DOHH2 (cell line): ENCODE results near the gene ATF5.

Experiments used
- H3F3A ChIP-seq: fragments of 200-600 bp; sonication (generic), shearing (Covaris generic); 2 replicates; pipeline ENCODE4 v1.6.0; 2016; ENCODE audit warnings: antibody characterized with exemption, mild to moderate bottlenecking; ENCODE audit not compliant: control insufficient read depth, insufficient read depth
- H3K27ac ChIP-seq: fragments of 200-600 bp; sonication (generic); 2 replicates; pipeline ENCODE4 v1.5.1; 2014; ENCODE audit warnings: low read depth, mild to moderate bottlenecking, low read length, moderate library complexity
- H3K27me3 ChIP-seq: fragments of 200-600 bp; sonication (generic); 2 replicates; pipeline ENCODE4 v1.6.1; 2014; ENCODE audit warnings: mild to moderate bottlenecking, low read length, mixed read lengths; ENCODE audit not compliant: control insufficient read depth
- H3K36me3 ChIP-seq: fragments of 200-600 bp; sonication (generic); 2 replicates; pipeline ENCODE4 v1.6.1; 2014; ENCODE audit warnings: mild to moderate bottlenecking, low read length, moderate library complexity, mixed read lengths; ENCODE audit not compliant: control insufficient read depth
- H3K4me1 ChIP-seq: fragments of 200-600 bp; sonication (generic); 2 replicates; pipeline ENCODE4 v1.6.1; 2014; ENCODE audit warnings: mild to moderate bottlenecking, low read length, mixed read lengths; ENCODE audit not compliant: control insufficient read depth
- H3K4me2 ChIP-seq: fragments of 200-600 bp; sonication (generic); 2 replicates; pipeline ENCODE4 v1.6.0; 2014; ENCODE audit warnings: mild to moderate bottlenecking, low read length, moderate library complexity
- H3K4me3 ChIP-seq: fragments of 200-600 bp; sonication (generic); 2 replicates; pipeline ENCODE4 v1.5.1; 2014; ENCODE audit warnings: mild to moderate bottlenecking, low read length, mixed read lengths
- H3K79me2 ChIP-seq: fragments of 200-600 bp; sonication (generic); 2 replicates; pipeline ENCODE4 v1.6.1; 2014; ENCODE audit warnings: mild to moderate bottlenecking, low read length, mixed read lengths; ENCODE audit not compliant: control insufficient read depth
- H3K9me2 ChIP-seq: fragments of 200-600 bp; sonication (generic); replicated peaks from 2 replicates; pipeline ENCODE4 v1.6.1; 2014; ENCODE audit warnings: mild to moderate bottlenecking, low read length, mixed read lengths; ENCODE audit not compliant: control insufficient read depth
- H3K9me3 ChIP-seq: fragments of 200-600 bp; sonication (generic); 2 replicates; pipeline ENCODE4 v1.6.1; 2014; ENCODE audit warnings: antibody characterized with exemption, low read length, mixed read lengths; ENCODE audit not compliant: control insufficient read depth, insufficient read depth
- H4K20me1 ChIP-seq: fragments of 200-600 bp; sonication (generic); 2 replicates; pipeline ENCODE4 v1.6.0; 2014; ENCODE audit warnings: low read depth, mild to moderate bottlenecking, antibody characterized with exemption, low read length, moderate library complexity; ENCODE audit not compliant: control insufficient read depth, insufficient read depth
- CTCF ChIP-seq: fragments of 200-600 bp; sonication (generic); IDR thresholded peaks from one replicate; pipeline ENCODE4 v1.5.1; 2014; ENCODE audit warnings: antibody characterized with exemption, mild to moderate bottlenecking, low read depth, low read length; ENCODE audit not compliant: poor library complexity, severe bottlenecking
- EZH2phosphoT487 ChIP-seq: fragments of 200-600 bp; sonication (generic); IDR thresholded peaks from 2 replicates; pipeline ENCODE4 v1.6.1; 2017; ENCODE audit warnings: borderline replicate concordance, mild to moderate bottlenecking, antibody characterized with exemption, low read length, moderate library complexity, mixed read lengths

ATF5 gene

GRCh38 chr19:49891393-49891792 is 37.6 kb upstream of the ATF5 start:
- no peaks in the 10 kb centered on the region for H4K20me1 ChIP-seq
- H3K9me2 ChIP-seq: no peaks in the 10 kb centered on the region
- H3F3A ChIP-seq: peaks cover 2% of the 10 kb centered on the region; the same call in 1 of the 2 replicates
- TF ChIP-seq EZH2phosphoT487: no peak
- TF ChIP-seq CTCF: no peak
- H3K79me2 ChIP-seq: no peaks in the 10 kb centered on the region
- no peak overlapping the region for H3K27ac ChIP-seq
- H3K9me3 ChIP-seq: no peaks in the 10 kb centered on the region
- peaks cover 59% of the 10 kb centered on the region for H3K27me3 ChIP-seq
- H3K4me1 ChIP-seq: peaks cover 42% of the 10 kb centered on the region
- H3K36me3 ChIP-seq: no peaks in the 10 kb centered on the region
- H3K4me3 ChIP-seq: no peak overlapping the region
- H3K4me2 ChIP-seq: no peak overlapping the region

GRCh38 chr19:49892716-49893115 is 36.3 kb upstream of the ATF5 start:
- H3K4me2 ChIP-seq: no peak overlapping the region
- no peaks in the 10 kb centered on the region for H3K9me3 ChIP-seq
- H3F3A ChIP-seq: no peaks in the 10 kb centered on the region; the same call in 1 of the 2 replicates
- no peak overlapping the region for H3K27ac ChIP-seq
- peaks cover 50% of the 10 kb centered on the region for H3K4me1 ChIP-seq
- TF ChIP-seq EZH2phosphoT487 (no peak), CTCF (no peak)
- H4K20me1 ChIP-seq: no peaks in the 10 kb centered on the region
- peaks cover 65% of the 10 kb centered on the region for H3K27me3 ChIP-seq
- no peaks in the 10 kb centered on the region for H3K79me2 ChIP-seq
- H3K9me2 ChIP-seq: no peaks in the 10 kb centered on the region
- no peaks in the 10 kb centered on the region for H3K36me3 ChIP-seq
- H3K4me3 ChIP-seq: no peak overlapping the region

- Histone ChIP-seq H3K79me2 (no peaks in the 10 kb centered on the region), H3F3A (no peaks in the 10 kb centered on the region; the same call in 1 of the 2 replicates), H3K9me2 (no peaks in the 10 kb centered on the region), H3K4me2 (no peak overlapping the region), H3K27me3 (peaks cover 53% of the 10 kb centered on the region), H3K4me1 (peaks cover 41% of the 10 kb centered on the region), H4K20me1 (no peaks in the 10 kb centered on the region), H3K9me3 (no peaks in the 10 kb centered on the region), H3K27ac (no peak overlapping the region), H3K4me3 (no peak overlapping the region), H3K36me3 (no peaks in the 10 kb centered on the region)
- TF ChIP-seq CTCF (no peak), EZH2phosphoT487 (no peak)
Measured at GRCh38 chr19:49894011-49894664, 34.9 kb upstream of the ATF5 start.
